ENCODE data around the gene DIRAS3. TPM values are rescaled to one million over a fixed set of nuclear protein-coding genes. Genes with fewer than 3 reads are reported as not detected.
A peak's percentile ranks its signal among the peaks of the same experiment; 100 is the strongest.
"Not testable (repeated sequence)": the region's sequence is repeated elsewhere in the genome, so short reads cannot be mapped to it uniquely, and the experiment has no call there.

Gene DIRAS3
- total RNA-seq, 1 donor from 2014 or later, result 1.4 TPM

DNA sequence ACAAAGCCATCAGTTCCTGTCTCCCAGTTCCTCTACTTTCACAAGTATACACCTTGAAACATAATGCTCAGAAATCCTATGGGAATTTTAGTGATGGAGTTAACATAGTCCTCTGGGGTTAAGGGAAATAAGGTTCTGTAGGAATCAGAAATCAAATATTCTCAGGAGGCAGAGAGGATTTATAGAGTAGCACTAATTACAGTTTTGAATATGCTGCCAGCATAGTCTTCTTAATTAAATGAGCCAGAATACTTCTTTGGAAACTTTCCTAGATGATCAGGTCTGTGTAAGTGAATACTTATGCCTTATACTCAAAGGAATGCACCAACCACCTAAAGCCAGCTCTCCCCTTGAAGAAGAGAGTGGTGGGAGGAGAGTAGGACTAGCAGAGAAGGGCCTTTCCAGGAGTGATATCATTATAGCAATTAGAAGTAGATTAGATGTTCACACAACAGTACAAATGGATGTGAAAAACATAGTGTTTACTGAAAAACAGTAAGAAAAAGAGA is 31.4 kb upstream of the DIRAS3 start:
- H3K4me3 ChIP-seq, result no peak overlapping the region
- no peak overlapping the region for H3K27ac ChIP-seq
- TF ChIP-seq, protein P1, sequence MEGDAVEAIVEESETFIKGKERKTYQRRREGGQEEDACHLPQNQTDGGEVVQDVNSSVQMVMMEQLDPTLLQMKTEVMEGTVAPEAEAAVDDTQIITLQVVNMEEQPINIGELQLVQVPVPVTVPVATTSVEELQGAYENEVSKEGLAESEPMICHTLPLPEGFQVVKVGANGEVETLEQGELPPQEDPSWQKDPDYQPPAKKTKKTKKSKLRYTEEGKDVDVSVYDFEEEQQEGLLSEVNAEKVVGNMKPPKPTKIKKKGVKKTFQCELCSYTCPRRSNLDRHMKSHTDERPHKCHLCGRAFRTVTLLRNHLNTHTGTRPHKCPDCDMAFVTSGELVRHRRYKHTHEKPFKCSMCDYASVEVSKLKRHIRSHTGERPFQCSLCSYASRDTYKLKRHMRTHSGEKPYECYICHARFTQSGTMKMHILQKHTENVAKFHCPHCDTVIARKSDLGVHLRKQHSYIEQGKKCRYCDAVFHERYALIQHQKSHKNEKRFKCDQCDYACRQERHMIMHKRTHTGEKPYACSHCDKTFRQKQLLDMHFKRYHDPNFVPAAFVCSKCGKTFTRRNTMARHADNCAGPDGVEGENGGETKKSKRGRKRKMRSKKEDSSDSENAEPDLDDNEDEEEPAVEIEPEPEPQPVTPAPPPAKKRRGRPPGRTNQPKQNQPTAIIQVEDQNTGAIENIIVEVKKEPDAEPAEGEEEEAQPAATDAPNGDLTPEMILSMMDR (IDR thresholded peaks at IDR 0.05), result no peak
- no peaks in the 10 kb centered on the region for H3K4me1 ChIP-seq
- intact Hi-C loops (cut with DNase I), result no loop called here
- no peaks in the 10 kb centered on the region for H3K27me3 ChIP-seq
- no peaks in the 10 kb centered on the region for H3K9me3 ChIP-seq
- DNase-seq (no peak), ATAC-seq (no peak)
- H3K36me3 ChIP-seq, result no peaks in the 10 kb centered on the region

DNA sequence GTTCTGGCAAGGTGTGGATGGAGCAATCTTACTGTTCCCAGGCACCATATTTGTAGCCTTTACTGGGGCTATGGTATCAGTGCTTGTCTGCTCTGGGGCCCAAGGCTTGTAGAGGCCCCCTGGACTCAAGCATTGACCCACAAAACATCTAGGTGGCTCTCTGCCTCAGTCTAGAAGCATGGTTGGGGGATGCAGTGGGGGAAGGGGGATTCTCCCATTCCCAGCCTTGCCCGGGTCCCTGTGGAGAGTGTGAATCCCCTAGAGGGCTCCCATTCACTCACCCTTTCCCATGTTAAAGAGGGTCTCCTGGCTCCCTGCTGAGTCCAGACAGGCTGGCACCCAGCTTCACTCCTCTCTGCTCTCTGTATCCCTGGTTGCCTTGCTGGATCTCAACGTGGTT is 28.2 kb upstream of the DIRAS3 start:
- ATAC-seq (no peak), DNase-seq (no peak)
- no peaks in the 10 kb centered on the region for H3K27me3 ChIP-seq
- H3K36me3 ChIP-seq, result no peaks in the 10 kb centered on the region
- no peak overlapping the region for H3K4me3 ChIP-seq
- H3K9me3 ChIP-seq, result no peaks in the 10 kb centered on the region
- H3K27ac ChIP-seq, result no peak overlapping the region
- intact Hi-C loops (cut with DNase I), result no loop called here
- H3K4me1 ChIP-seq, result no peaks in the 10 kb centered on the region
- TF ChIP-seq, protein P1 (IDR thresholded peaks at IDR 0.05), result no peak

DNA sequence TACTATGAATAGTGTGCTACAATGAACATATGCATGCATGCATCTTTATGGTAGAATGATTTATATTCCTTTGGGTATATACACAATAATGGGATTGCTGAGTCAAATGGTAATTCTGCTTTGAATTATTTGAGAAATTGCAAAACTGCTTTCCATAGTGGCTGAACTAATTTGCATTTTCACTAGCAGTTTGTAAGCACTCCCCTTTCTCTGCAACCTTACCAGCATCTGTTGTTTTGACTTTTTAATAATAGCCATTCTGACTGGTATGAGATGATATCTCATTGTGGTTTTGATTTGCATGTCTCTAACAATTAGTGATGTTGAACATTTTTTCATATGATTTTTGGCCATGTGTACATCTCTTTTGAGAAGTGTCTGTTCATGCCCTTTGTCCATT is 24.0 kb upstream of the DIRAS3 start:
- H3K4me1 ChIP-seq, result no peaks in the 10 kb centered on the region
- TF ChIP-seq, protein P1 (IDR thresholded peaks at IDR 0.05), result no peak
- no peak for ATAC-seq

DNA sequence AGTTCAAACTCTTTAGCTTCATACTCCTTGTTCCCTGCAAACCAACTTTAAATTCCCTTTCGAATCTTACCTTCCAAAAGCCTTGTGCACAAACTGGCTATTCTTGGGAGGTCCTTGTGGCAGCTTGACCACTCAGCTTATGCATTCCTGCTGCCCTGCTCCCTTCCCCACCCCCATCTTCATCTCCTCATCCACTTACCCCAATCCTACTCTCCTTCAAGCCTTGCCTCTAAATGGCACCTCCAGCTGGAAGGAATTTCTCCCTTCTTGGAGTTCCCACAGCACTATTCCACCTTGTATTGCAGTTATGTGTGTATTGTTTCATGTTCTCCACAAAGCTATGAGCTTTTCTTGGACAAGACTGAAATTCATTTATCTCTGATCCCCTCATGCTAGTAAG is 15.3 kb upstream of the DIRAS3 start:
- Histone ChIP-seq H3K27ac (no peak overlapping the region), H3K27me3 (no peaks in the 10 kb centered on the region), H3K9me3 (no peaks in the 10 kb centered on the region), H3K36me3 (no peaks in the 10 kb centered on the region), H3K4me1 (no peaks in the 10 kb centered on the region), H3K4me3 (no peak overlapping the region)
- no peak for ATAC-seq
- no peak for DNase-seq
- intact Hi-C loops (cut with DNase I), result no loop called here
- TF ChIP-seq, protein P1 (IDR thresholded peaks at IDR 0.05), result no peak

More for the DNA sequence above, 24.0 kb upstream of the DIRAS3 start:
- Histone ChIP-seq H3K36me3 (no peaks in the 10 kb centered on the region), H3K9me3 (no peaks in the 10 kb centered on the region), H3K4me3 (no peak overlapping the region), H3K27ac (no peak overlapping the region), H3K27me3 (no peaks in the 10 kb centered on the region)
- no peak for DNase-seq
- intact Hi-C loops (cut with DNase I), result no loop called here

DNA sequence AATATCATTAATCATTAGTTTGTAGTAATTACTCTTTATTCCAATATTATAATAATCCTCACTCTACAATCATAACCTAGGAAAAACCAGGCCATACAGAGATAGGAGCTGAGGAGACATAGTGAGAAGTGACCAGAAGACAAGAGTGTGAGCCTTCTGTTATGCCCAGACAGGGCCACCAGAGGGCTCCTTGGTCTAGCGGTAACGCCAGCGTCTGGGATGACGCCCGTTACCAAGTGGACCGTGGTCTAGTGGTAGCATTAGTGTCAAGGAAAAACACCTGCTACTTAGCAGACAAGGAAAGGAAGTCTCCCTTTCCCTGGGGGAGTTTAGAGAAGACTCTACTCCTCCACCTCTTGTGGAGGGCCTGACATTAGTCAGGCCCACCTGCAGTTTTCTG is 7.6 kb upstream of the DIRAS3 start:
- intact Hi-C loops (cut with DNase I); DNase-seq; H3K27ac ChIP-seq; H3K9me3 ChIP-seq; H3K4me1 ChIP-seq; ATAC-seq; H3K36me3 ChIP-seq; H3K4me3 ChIP-seq; H3K27me3 ChIP-seq: not testable (repeated sequence)

DNA sequence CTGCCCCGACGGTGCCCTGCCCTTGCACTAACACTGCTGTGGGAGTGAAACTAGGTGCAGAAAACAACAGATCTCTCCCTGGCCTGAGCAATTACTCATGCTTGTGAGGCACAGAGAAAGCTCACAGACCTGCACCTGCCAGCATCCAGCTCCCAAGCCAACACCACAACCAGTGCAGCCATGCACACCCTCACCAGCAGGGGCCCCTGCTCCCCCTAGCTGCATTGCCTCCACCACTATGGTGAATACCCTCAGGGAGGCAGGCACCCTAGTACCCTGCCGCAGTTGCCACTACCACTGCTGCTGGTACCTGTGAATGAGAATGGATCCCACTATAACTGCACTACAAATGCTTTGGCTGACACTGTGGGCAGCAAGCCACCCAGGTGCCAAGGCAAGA is 7.1 kb upstream of the DIRAS3 start:
- intact Hi-C loops (cut with DNase I), result no loop called here
- no peak overlapping the region for H3K4me3 ChIP-seq
- no peaks in the 10 kb centered on the region for H3K4me1 ChIP-seq
- TF ChIP-seq, protein P1 (IDR thresholded peaks at IDR 0.05), result no peak
- no peak overlapping the region for H3K27ac ChIP-seq
- H3K36me3 ChIP-seq, result no peaks in the 10 kb centered on the region
- DNase-seq (no peak), ATAC-seq (peak; percentile 29)
- no peaks in the 10 kb centered on the region for H3K9me3 ChIP-seq
- no peaks in the 10 kb centered on the region for H3K27me3 ChIP-seq
